ENCODE results near the gene ST8SIA1. TPM values are rescaled to one million over a fixed set of nuclear protein-coding genes. Genes with fewer than 3 reads are reported as not detected.

Gene ST8SIA1
- total RNA-seq, 2 donors from 2014 or later: 6.4 to 6.9 TPM

DNA sequence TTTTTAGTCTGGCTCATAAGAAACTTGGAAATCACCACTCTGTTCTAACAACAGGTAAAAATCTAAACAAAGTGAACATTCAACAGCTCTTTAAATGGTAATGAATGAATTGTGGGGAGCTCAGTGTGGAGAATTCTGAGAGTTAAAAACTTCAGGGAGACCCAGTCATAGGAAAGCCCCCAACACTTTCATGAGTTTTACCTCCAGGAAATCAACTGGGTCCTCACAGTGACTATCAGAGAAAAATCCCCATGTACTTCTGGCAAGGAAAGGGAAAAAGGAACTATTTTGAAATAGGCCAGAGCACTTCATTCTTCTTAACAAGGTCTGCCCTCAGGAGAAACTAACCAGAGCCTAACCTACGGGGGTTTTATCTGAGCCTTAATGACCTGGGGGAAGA is 153.8 kb downstream of the ST8SIA1 start:
- Histone ChIP-seq H3K27me3 (replicated peaks; ENCODE audit: insufficient read depth) (no peaks in the 10 kb centered on the region), H3K27ac (no peak overlapping the region), H3K9me3 (no peaks in the 10 kb centered on the region), H3K4me3 (no peak overlapping the region), H3K4me1 (ENCODE audit: control insufficient read depth in 1 of 2, low read depth in 2 of 2) (no peaks in the 10 kb centered on the region), H3K36me3 (no peaks in the 10 kb centered on the region)
- ATAC-seq (ENCODE audit: insufficient number of reproducible peaks, low FRiP score, low read depth) (no peak), DNase-seq (ENCODE audit: low spot score) (no peak)
- TF ChIP-seq, protein P1, sequence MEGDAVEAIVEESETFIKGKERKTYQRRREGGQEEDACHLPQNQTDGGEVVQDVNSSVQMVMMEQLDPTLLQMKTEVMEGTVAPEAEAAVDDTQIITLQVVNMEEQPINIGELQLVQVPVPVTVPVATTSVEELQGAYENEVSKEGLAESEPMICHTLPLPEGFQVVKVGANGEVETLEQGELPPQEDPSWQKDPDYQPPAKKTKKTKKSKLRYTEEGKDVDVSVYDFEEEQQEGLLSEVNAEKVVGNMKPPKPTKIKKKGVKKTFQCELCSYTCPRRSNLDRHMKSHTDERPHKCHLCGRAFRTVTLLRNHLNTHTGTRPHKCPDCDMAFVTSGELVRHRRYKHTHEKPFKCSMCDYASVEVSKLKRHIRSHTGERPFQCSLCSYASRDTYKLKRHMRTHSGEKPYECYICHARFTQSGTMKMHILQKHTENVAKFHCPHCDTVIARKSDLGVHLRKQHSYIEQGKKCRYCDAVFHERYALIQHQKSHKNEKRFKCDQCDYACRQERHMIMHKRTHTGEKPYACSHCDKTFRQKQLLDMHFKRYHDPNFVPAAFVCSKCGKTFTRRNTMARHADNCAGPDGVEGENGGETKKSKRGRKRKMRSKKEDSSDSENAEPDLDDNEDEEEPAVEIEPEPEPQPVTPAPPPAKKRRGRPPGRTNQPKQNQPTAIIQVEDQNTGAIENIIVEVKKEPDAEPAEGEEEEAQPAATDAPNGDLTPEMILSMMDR (IDR thresholded peaks at IDR 0.05): no peak

DNA sequence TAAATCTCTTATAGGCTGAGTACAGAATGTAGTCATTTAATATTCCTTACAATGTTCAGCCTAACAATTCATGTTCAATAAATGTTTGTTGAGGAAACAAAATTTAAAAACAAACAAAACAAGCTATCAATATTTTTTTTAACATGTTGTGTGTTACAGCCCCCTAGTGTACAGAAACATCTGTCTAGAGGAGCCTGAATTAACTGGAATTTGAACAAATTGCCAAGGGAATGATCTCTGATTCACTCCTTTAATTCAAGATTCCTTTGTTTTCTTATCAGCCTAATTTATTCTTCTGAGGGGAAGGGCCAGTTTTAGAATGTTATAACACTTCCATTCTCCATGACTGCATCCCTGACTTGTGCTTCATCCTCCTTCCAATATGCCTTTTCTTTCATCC is 161.3 kb downstream of the ST8SIA1 start:
- DNase-seq (ENCODE audit: low spot score) (no peak), ATAC-seq (ENCODE audit: insufficient number of reproducible peaks, low FRiP score, low read depth) (no peak)
- Histone ChIP-seq H3K4me1 (ENCODE audit: control insufficient read depth in 1 of 2, low read depth in 2 of 2) (no peaks in the 10 kb centered on the region), H3K4me3 (no peak overlapping the region), H3K27ac (no peak overlapping the region), H3K9me3 (no peaks in the 10 kb centered on the region), H3K27me3 (replicated peaks; ENCODE audit: insufficient read depth) (no peaks in the 10 kb centered on the region), H3K36me3 (no peaks in the 10 kb centered on the region)
- TF ChIP-seq, protein P1 (IDR thresholded peaks at IDR 0.05): no peak

DNA sequence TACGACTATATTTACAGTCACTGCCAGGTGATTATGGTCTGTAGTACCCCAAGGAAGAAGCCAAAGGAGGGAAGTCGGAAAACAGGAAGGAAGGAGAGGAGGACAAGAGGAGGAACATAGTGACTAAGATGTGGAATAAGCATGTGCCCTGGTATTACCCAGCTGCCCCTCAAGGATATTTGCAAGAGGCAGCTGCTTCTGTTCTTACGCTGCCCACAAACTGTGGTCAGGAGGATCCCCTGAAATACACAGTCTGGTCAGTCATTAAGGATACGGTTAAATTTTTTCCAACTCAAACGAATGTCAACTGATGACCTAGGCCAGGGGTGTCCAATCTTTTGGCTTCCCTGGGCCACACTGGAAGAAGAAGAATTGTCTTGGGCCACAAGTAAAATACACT is 162.0 kb downstream of the ST8SIA1 start:
- Histone ChIP-seq H3K27me3 (replicated peaks; ENCODE audit: insufficient read depth) (no peaks in the 10 kb centered on the region), H3K4me3 (no peak overlapping the region), H3K9me3 (no peaks in the 10 kb centered on the region), H3K36me3 (no peaks in the 10 kb centered on the region), H3K4me1 (ENCODE audit: control insufficient read depth in 1 of 2, low read depth in 2 of 2) (no peaks in the 10 kb centered on the region), H3K27ac (no peak overlapping the region)
- ATAC-seq (ENCODE audit: insufficient number of reproducible peaks, low FRiP score, low read depth): no peak
- TF ChIP-seq, protein P1 (IDR thresholded peaks at IDR 0.05): no peak
- no peak for DNase-seq (ENCODE audit: low spot score)

DNA sequence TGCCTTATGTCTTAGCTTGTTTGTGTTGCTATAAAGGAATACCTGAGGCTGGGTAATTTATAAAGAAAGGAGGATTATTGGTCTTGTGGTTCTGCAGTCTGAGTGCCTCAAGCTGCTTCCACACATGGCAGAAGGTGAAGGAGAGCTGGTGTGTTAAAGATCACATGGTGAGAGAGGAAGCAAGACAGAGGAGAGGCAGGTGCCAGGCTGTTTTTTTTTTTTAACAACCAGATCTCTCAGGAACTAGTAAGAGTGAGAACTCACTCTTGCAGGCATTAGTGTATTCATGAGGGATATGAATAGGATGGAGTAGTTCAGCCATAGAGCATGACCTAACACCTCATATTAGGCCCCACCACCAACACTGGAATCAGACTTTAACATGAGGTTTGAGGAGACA is 165.1 kb downstream of the ST8SIA1 start:
- TF ChIP-seq, protein P1 (IDR thresholded peaks at IDR 0.05): no peak
- ATAC-seq (ENCODE audit: insufficient number of reproducible peaks, low FRiP score, low read depth): no peak

DNA sequence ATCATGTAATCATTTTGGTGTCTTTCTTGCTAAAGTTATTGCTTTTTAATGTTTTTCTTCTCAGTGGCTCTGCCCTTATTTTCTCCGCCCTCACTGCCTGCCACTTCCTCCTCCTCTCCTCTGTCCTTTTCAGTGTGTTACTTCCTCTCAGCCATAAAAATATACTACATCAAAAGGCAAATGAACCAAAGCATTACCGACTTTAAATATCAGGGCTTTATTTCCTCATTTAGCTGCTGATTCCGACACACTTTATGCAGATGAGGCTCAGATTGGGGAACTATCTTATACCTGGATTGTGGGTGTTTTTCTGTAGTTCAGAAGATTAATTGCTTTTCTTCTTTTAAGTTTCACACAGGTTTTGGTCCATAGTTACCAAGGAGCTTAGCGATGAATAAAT is 170.4 kb downstream of the ST8SIA1 start:
- no peak overlapping the region for H3K4me3 ChIP-seq
- peaks cover 2% of the 10 kb centered on the region for H3K9me3 ChIP-seq
- no peaks in the 10 kb centered on the region for H3K27me3 ChIP-seq (replicated peaks; ENCODE audit: insufficient read depth)
- ATAC-seq (ENCODE audit: insufficient number of reproducible peaks, low FRiP score, low read depth) (no peak), DNase-seq (ENCODE audit: low spot score) (no peak)
- H3K36me3 ChIP-seq: no peaks in the 10 kb centered on the region
- no peaks in the 10 kb centered on the region for H3K4me1 ChIP-seq (ENCODE audit: control insufficient read depth in 1 of 2, low read depth in 2 of 2)
- TF ChIP-seq, protein P1 (IDR thresholded peaks at IDR 0.05): no peak
- H3K27ac ChIP-seq: no peak overlapping the region

More for the DNA sequence above, 165.1 kb downstream of the ST8SIA1 start:
- no peak overlapping the region for H3K4me3 ChIP-seq
- H3K36me3 ChIP-seq: no peaks in the 10 kb centered on the region
- no peaks in the 10 kb centered on the region for H3K27me3 ChIP-seq (replicated peaks; ENCODE audit: insufficient read depth)
- H3K27ac ChIP-seq: no peak overlapping the region
- DNase-seq (ENCODE audit: low spot score): no peak
- H3K9me3 ChIP-seq: no peaks in the 10 kb centered on the region
- no peaks in the 10 kb centered on the region for H3K4me1 ChIP-seq (ENCODE audit: control insufficient read depth in 1 of 2, low read depth in 2 of 2)
